ENCODE measurements around the gene CXCL17. TPM values are rescaled to one million over a fixed set of nuclear protein-coding genes. Genes with fewer than 3 reads are reported as not detected.

Gene CXCL17
- polyA plus RNA-seq, 1 donor (not counting 4 experiments of a cell fraction or from before 2014, with no cell fraction given), result not detected

DNA sequence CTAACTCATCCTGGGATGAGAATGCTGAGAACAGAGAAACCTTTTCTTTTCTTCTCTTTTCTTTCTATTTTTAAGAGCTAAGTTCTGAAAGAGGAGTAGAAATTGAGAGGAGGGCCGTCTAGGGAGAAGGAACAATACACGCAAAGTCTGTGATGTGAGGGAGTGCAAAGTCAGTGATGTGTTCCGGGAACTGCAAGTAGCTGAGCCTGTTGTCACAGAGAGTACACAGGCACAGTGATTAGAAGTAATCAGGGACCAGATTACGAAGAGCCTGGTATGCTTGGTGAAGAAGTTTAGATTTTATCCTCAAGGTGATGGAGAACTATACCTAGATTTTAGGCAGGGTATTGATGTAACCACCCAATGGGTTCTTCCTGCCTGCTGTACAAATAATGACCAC is 32.0 kb upstream of the CXCL17 start:
- Histone ChIP-seq H3K27ac (ENCODE audit: control insufficient read depth, insufficient read depth, low read length) (no peak overlapping the region), H3K4me2 (ENCODE audit: control insufficient read depth, extremely low read depth, insufficient read depth, low read depth, low read length) (no peak overlapping the region), H2AFZ (ENCODE audit: control insufficient read depth, low read length) (no peak overlapping the region), H3K79me2 (ENCODE audit: control insufficient read depth, insufficient read depth, low read length) (no peaks in the 10 kb centered on the region), H3K9me3 (ENCODE audit: control insufficient read depth, low read depth, low read length) (no peaks in the 10 kb centered on the region), H3K9ac (ENCODE audit: control insufficient read depth, extremely low read depth, insufficient read depth, low read length) (no peak overlapping the region), H3K9me1 (ENCODE audit: control insufficient read depth, extremely low read depth, insufficient read depth, low read length) (no peaks in the 10 kb centered on the region), H3K4me1 (ENCODE audit: control insufficient read depth, extremely low read depth, insufficient read depth, low read length) (no peaks in the 10 kb centered on the region), H3K4me3 (ENCODE audit: control insufficient read depth in 2 of 3, extremely low read depth in 1 of 3, insufficient read depth in 2 of 3, low read depth in 1 of 3, low read length in 3 of 3) (no peak overlapping the region), H4K20me1 (ENCODE audit: control insufficient read depth, extremely low read depth, insufficient read depth, low read length) (no peaks in the 10 kb centered on the region), H3K36me3 (ENCODE audit: control insufficient read depth in 2 of 2, extremely low read depth in 1 of 2, insufficient read depth in 2 of 2, low read length in 2 of 2) (no peaks in the 10 kb centered on the region), H3K27me3 (ENCODE audit: control insufficient read depth, extremely low read depth, insufficient read depth, low read length) (peaks cover 6% of the 10 kb centered on the region)
- no peak for TF ChIP-seq EZH2 (IDR thresholded peaks at IDR 0.05; ENCODE audit: low read length)
- TF ChIP-seq, protein P1, sequence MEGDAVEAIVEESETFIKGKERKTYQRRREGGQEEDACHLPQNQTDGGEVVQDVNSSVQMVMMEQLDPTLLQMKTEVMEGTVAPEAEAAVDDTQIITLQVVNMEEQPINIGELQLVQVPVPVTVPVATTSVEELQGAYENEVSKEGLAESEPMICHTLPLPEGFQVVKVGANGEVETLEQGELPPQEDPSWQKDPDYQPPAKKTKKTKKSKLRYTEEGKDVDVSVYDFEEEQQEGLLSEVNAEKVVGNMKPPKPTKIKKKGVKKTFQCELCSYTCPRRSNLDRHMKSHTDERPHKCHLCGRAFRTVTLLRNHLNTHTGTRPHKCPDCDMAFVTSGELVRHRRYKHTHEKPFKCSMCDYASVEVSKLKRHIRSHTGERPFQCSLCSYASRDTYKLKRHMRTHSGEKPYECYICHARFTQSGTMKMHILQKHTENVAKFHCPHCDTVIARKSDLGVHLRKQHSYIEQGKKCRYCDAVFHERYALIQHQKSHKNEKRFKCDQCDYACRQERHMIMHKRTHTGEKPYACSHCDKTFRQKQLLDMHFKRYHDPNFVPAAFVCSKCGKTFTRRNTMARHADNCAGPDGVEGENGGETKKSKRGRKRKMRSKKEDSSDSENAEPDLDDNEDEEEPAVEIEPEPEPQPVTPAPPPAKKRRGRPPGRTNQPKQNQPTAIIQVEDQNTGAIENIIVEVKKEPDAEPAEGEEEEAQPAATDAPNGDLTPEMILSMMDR (optimal IDR thresholded peaks at IDR 0.05 in 1 of 3, IDR thresholded peaks at IDR 0.05 in 1 of 3, conservative IDR thresholded peaks at IDR 0.05 in 1 of 3; ENCODE audit: extremely low read depth in 1 of 3, insufficient read depth in 2 of 3, low read length in 3 of 3), result no peak
- no peak for FAIRE-seq
- no peak for DNase-seq (ENCODE audit: low read depth, low spot score)
- dilution Hi-C loops (cut with MboI; ENCODE audit: extremely low pct_ligation_motif_present, low sequenced_read_pairs), result no loop called here

DNA sequence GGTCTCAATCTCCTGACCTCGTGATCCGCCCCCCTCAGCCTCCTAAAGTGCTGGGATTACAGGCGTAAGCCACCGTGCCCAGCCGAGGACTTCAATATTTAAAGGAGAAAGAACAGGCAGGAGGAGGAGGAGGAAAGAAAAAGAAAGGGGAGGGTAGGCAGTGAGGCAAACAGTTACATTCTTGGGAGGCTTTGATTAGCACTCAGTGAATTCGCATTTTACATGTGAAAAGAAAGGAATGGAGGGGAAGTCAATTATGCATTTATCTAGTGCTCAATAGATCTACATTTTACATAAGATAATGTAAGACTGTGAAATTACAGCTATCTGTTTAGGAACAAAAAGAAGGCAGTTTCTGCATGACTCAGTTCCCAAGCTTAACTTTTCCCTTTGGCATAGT is 30.9 kb upstream of the CXCL17 start:
- Histone ChIP-seq H3K9me3 (ENCODE audit: control insufficient read depth, low read depth, low read length) (no peaks in the 10 kb centered on the region), H3K79me2 (ENCODE audit: control insufficient read depth, insufficient read depth, low read length) (no peaks in the 10 kb centered on the region), H3K27me3 (ENCODE audit: control insufficient read depth, extremely low read depth, insufficient read depth, low read length) (peaks cover 6% of the 10 kb centered on the region), H3K9ac (ENCODE audit: control insufficient read depth, extremely low read depth, insufficient read depth, low read length) (no peak overlapping the region), H3K4me2 (ENCODE audit: control insufficient read depth, extremely low read depth, insufficient read depth, low read depth, low read length) (no peak overlapping the region), H3K9me1 (ENCODE audit: control insufficient read depth, extremely low read depth, insufficient read depth, low read length) (no peaks in the 10 kb centered on the region), H4K20me1 (ENCODE audit: control insufficient read depth, extremely low read depth, insufficient read depth, low read length) (no peaks in the 10 kb centered on the region), H3K27ac (ENCODE audit: control insufficient read depth, insufficient read depth, low read length) (no peak overlapping the region), H3K4me1 (ENCODE audit: control insufficient read depth, extremely low read depth, insufficient read depth, low read length) (no peaks in the 10 kb centered on the region), H3K4me3 (ENCODE audit: control insufficient read depth in 2 of 3, extremely low read depth in 1 of 3, insufficient read depth in 2 of 3, low read depth in 1 of 3, low read length in 3 of 3) (no peak overlapping the region), H2AFZ (ENCODE audit: control insufficient read depth, low read length) (no peak overlapping the region), H3K36me3 (ENCODE audit: control insufficient read depth in 2 of 2, extremely low read depth in 1 of 2, insufficient read depth in 2 of 2, low read length in 2 of 2) (no peaks in the 10 kb centered on the region)
- no peak for DNase-seq (ENCODE audit: low read depth, low spot score)
- no peak for FAIRE-seq
- TF ChIP-seq, protein P1 (optimal IDR thresholded peaks at IDR 0.05 in 1 of 3, IDR thresholded peaks at IDR 0.05 in 1 of 3, conservative IDR thresholded peaks at IDR 0.05 in 1 of 3; ENCODE audit: extremely low read depth in 1 of 3, insufficient read depth in 2 of 3, low read length in 3 of 3), result no peak
- TF ChIP-seq EZH2 (IDR thresholded peaks at IDR 0.05; ENCODE audit: low read length), result no peak
- dilution Hi-C loops (cut with MboI; ENCODE audit: extremely low pct_ligation_motif_present, low sequenced_read_pairs), result no loop called here

Data from keratinocyte (primary cell).